HCT116 (cell line): ENCODE results near the gene F2RL3. TPM values are rescaled to one million over a fixed set of nuclear protein-coding genes. Genes with fewer than 3 reads are reported as not detected.

Source experiments
- ATAC-seq: fragments of 200-7000 bp; cut with Tn5 transposase; 2 replicates; pipeline ENCODE4 v1.9.1; 2020; ENCODE audit warnings: mild to moderate bottlenecking, moderate library complexity
- BruUV-seq: library from RNA; stranded (reverse); fragments of 400-500 nt; replicated peaks from 2 replicates; lab custom pipeline; 2021; lab: Mats Ljungman, UMichigan
- CTCF ChIA-PET: fragments of 300-600 bp; sonication (Branson Sonifier 250); formaldehyde crosslinking; loops from one replicate; lab custom pipeline; 2021; ENCODE audit warnings: antibody characterized with exemption; lab: Charles Lee
- POLR2A ChIA-PET: fragments of 300-600, 350-600 bp; sonication (Branson Sonifier 250); formaldehyde crosslinking; loops from one replicate; lab custom pipeline; 2021; ENCODE audit warnings: antibody characterized with exemption; lab: Charles Lee
- RAD21 ChIA-PET, 2 experiments: fragments of 300-600 bp; sonication (Branson Sonifier 250); formaldehyde crosslinking; loops; one replicate each; lab custom pipeline; 2023; ENCODE audit warnings: low total read pairs in 2 of 2; ENCODE audit not compliant: uncharacterized antibody in 2 of 2, unreplicated experiment in 2 of 2, low non-redundant PET in 1 of 2; lab: Charles Lee
- DNase-seq: peaks from one replicate; pipeline ENCODE4 v3.0.0-alpha.2; 2010; ENCODE audit warnings: low read depth, low spot score
- H2AFZ ChIP-seq: fragments of 200-600 bp; shearing (Covaris generic), sonication (generic); 2 replicates; pipeline ENCODE4 v1.6.1; 2017; ENCODE audit warnings: low read depth, mixed run types, mixed read lengths, antibody characterized with exemption, low read length; ENCODE audit not compliant: poor library complexity, severe bottlenecking
- H3K27ac ChIP-seq: 2 replicates; pipeline ENCODE4 v1.5.1; 2012; ENCODE audit warnings: low read depth, low read length
- H3K27me3 ChIP-seq: fragments of 200-600 bp; sonication (generic); 2 replicates; pipeline ENCODE4 v1.6.1; 2016; ENCODE audit warnings: mixed run types, low read length, mixed read lengths; ENCODE audit not compliant: insufficient read depth
- H3K36me3 ChIP-seq, 2 experiments: fragments of 200-500 bp in 1 of 2; fragments of 200-600 bp in 1 of 2; sonication (Bioruptor generic) in 1 of 2; sonication (generic) in 1 of 2; 2 replicates each; pipeline versions ENCODE4 v1.5.1 to v1.6.1; 2014 to 2016; ENCODE audit warnings: low read length in 2 of 2, inconsistent platforms in 1 of 2, mixed read lengths in 1 of 2, mixed run types in 1 of 2; ENCODE audit not compliant: insufficient read depth in 2 of 2, control insufficient read depth in 1 of 2
- H3K4me1 ChIP-seq, 2 experiments: fragments of 200-600 bp in 1 of 2; sonication (generic) in 1 of 2; 2 replicates each; pipeline versions ENCODE4 v1.5.1 to v1.6.1; 2012 to 2017; ENCODE audit warnings: low read length in 2 of 2, inconsistent platforms in 1 of 2, mild to moderate bottlenecking in 1 of 2, mixed read lengths in 1 of 2, mixed run types in 1 of 2, moderate library complexity in 1 of 2; ENCODE audit not compliant: insufficient read depth in 2 of 2, control insufficient read depth in 1 of 2
- H3K4me2 ChIP-seq: fragments of 200-600 bp; sonication (generic); 2 replicates; pipeline ENCODE4 v1.6.1; 2017; ENCODE audit warnings: mixed run types, low read length, mixed read lengths
- H3K4me3 ChIP-seq, 2 experiments: fragments of 200-600 bp in 1 of 2; sonication (generic) in 1 of 2; replicated peaks in 1 of 2; 2 replicates each; pipeline ENCODE4 v1.5.1; 2011 to 2016; ENCODE audit warnings: low read length in 2 of 2, control low read depth in 1 of 2, low read depth in 1 of 2, mild to moderate bottlenecking in 1 of 2, mixed read lengths in 1 of 2, mixed run types in 1 of 2
- H3K79me2 ChIP-seq: fragments of 200-600 bp; sonication (generic); 2 replicates; pipeline ENCODE4 v1.6.1; 2017; ENCODE audit warnings: mild to moderate bottlenecking, mixed run types, low read length, moderate library complexity, mixed read lengths; ENCODE audit not compliant: insufficient read depth
- H3K9ac ChIP-seq: fragments of 200-600 bp; sonication (generic); 2 replicates; pipeline ENCODE4 v1.6.1; 2016; ENCODE audit warnings: low read length, mixed read lengths
- H3K9me2 ChIP-seq: fragments of 200-600 bp; sonication (generic), shearing (Covaris generic); 2 replicates; pipeline ENCODE4 v1.6.1; 2017; ENCODE audit warnings: mixed run types, mild to moderate bottlenecking, moderate library complexity; ENCODE audit not compliant: insufficient read depth
- H3K9me3 ChIP-seq, 2 experiments: fragments of 200-500 bp in 1 of 2; fragments of 200-600 bp in 1 of 2; sonication (Bioruptor generic) in 1 of 2; sonication (generic) in 1 of 2; 2 replicates each; pipeline ENCODE4 v1.6.1; 2014 to 2017; ENCODE audit warnings: low read length in 2 of 2, mixed read lengths in 2 of 2, inconsistent platforms in 1 of 2, low read depth in 1 of 2, mild to moderate bottlenecking in 1 of 2, mixed run types in 1 of 2, moderate library complexity in 1 of 2; ENCODE audit not compliant: control insufficient read depth in 1 of 2, insufficient read depth in 1 of 2
- H4K20me1 ChIP-seq: fragments of 200-600 bp; sonication (generic), shearing (Covaris generic); 2 replicates; pipeline ENCODE4 v1.6.1; 2017; ENCODE audit warnings: mixed run types, mild to moderate bottlenecking, moderate library complexity; ENCODE audit not compliant: insufficient read depth
- ATF3 ChIP-seq: IDR thresholded peaks from 2 replicates; pipeline ENCODE4 v1.6.1; 2012
- CBX3 ChIP-seq: IDR thresholded peaks from 2 replicates; pipeline ENCODE4 v1.6.1; 2012; ENCODE audit warnings: low read depth
- CEBPB ChIP-seq: IDR thresholded peaks from 2 replicates; pipeline ENCODE4 v1.6.1; 2012; ENCODE audit warnings: low read depth
- CTCF ChIP-seq, 3 experiments: fragments of 200-600 bp in 1 of 3; sonication (generic) in 1 of 3; IDR thresholded peaks in 2 of 3; conservative IDR thresholded peaks in 1 of 3; 2 replicates each; pipeline ENCODE4 v1.5.1; 2012 to 2017; ENCODE audit warnings: low read depth in 2 of 3, low read length in 2 of 3, antibody characterized with exemption in 1 of 3, borderline replicate concordance in 1 of 3, control low read depth in 1 of 3, mild to moderate bottlenecking in 1 of 3, mixed read lengths in 1 of 3, mixed run types in 1 of 3, moderate library complexity in 1 of 3; ENCODE audit not compliant: insufficient read depth in 1 of 3
- ELF1 ChIP-seq: IDR thresholded peaks from 2 replicates; pipeline ENCODE4 v1.6.1; 2012; ENCODE audit warnings: low read depth, borderline replicate concordance
- EZH2 ChIP-seq: fragments of 200-600 bp; sonication (generic); IDR thresholded peaks from 2 replicates; pipeline ENCODE4 v1.6.1; 2017; ENCODE audit warnings: antibody characterized with exemption, mixed run types
- EZH2phosphoT487 ChIP-seq: fragments of 200-600 bp; IDR thresholded peaks from 2 replicates; pipeline ENCODE4 v1.6.1; 2018; ENCODE audit warnings: antibody characterized with exemption, borderline replicate concordance
- FOSL1 ChIP-seq: IDR thresholded peaks from 2 replicates; pipeline ENCODE4 v1.6.1; 2012; ENCODE audit warnings: low read depth
- MAX ChIP-seq: IDR thresholded peaks from 2 replicates; pipeline ENCODE4 v1.6.1; 2012
- RAD21 ChIP-seq: IDR thresholded peaks from 2 replicates; pipeline ENCODE4 v1.6.1; 2012; ENCODE audit warnings: low read depth, mild to moderate bottlenecking
- SP1 ChIP-seq: IDR thresholded peaks from 2 replicates; pipeline ENCODE4 v1.6.1; 2012; ENCODE audit warnings: low read depth
- SRF ChIP-seq: IDR thresholded peaks from 2 replicates; pipeline ENCODE4 v1.6.1; 2012; ENCODE audit warnings: low read depth
- TCF7L2 ChIP-seq: IDR thresholded peaks from 2 replicates; pipeline ENCODE4 v1.7.0; 2011; ENCODE audit warnings: borderline replicate concordance, inconsistent platforms; ENCODE audit not compliant: insufficient read depth, insufficient read length; ENCODE audit errors: extremely low read depth
- ZFX ChIP-seq: fragments of 450-650 bp; IDR thresholded peaks from 2 replicates; pipeline ENCODE4 v1.6.1; 2017
- intact Hi-C: fragments of 100-400 bp; cut with micrococcal nuclease; formaldehyde crosslinking; loops from 2 replicates; pipeline ENCODE4 v1.10.0; 2022
- total RNA-seq: library from RNA; stranded (reverse); gene quantifications from one replicate; pipeline ENCODE4 v1.2.1, GENCODE V29; 2021; ENCODE audit not compliant: unreplicated experiment

Gene F2RL3
- total RNA-seq, 1 experiment from 2014 or later = 0.10 TPM

DNA sequence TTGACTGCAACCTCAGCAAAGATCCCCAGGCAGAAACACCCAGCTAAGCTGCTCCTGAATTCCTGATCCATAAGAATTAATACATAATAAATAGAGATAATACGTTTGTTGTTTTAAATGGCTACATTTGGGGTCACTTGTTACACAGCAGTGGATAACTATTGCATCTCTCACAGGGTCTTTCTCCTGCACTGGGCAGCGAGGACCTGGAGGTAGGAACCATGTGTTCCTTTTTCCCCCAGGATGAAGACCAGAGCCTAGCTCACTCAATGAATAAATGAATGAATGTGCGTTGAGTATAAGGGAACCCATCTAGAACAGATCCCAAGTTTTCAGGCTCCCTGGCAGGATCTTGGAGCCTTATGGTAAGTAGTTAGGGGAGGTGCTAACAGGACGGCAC lies 30.7 kb downstream of the F2RL3 start:
- ATAC-seq = no peak
- Histone ChIP-seq H3K4me1 (peaks cover 7 to 14% of the 10 kb centered on the region in 2 experiments), H3K4me2 (no peak overlapping the region), H3K36me3 (no peaks in the 10 kb centered on the region), H3K9me2 (no peaks in the 10 kb centered on the region), H3K9ac (no peak overlapping the region), H3K9me3 (peaks cover 0 to 3% of the 10 kb centered on the region in 2 experiments; a peak in 1 of 4 replicates), H3K27ac (no peak overlapping the region), H3K79me2 (no peaks in the 10 kb centered on the region), H3K4me3 (no peak overlapping the region), H2AFZ (no peak overlapping the region), H4K20me1 (no peaks in the 10 kb centered on the region), H3K27me3 (no peaks in the 10 kb centered on the region)
- CTCF ChIA-PET = no interaction called here
- TF ChIP-seq ATF3 (no peak), SP1 (no peak), ELF1 (no peak), CBX3 (no peak)
- POLR2A ChIA-PET = no interaction called here
- RAD21 ChIA-PET = no interaction called here
- no peak for DNase-seq
- intact Hi-C loops = no loop called here
- BruUV-seq = no TSS peak

DNA sequence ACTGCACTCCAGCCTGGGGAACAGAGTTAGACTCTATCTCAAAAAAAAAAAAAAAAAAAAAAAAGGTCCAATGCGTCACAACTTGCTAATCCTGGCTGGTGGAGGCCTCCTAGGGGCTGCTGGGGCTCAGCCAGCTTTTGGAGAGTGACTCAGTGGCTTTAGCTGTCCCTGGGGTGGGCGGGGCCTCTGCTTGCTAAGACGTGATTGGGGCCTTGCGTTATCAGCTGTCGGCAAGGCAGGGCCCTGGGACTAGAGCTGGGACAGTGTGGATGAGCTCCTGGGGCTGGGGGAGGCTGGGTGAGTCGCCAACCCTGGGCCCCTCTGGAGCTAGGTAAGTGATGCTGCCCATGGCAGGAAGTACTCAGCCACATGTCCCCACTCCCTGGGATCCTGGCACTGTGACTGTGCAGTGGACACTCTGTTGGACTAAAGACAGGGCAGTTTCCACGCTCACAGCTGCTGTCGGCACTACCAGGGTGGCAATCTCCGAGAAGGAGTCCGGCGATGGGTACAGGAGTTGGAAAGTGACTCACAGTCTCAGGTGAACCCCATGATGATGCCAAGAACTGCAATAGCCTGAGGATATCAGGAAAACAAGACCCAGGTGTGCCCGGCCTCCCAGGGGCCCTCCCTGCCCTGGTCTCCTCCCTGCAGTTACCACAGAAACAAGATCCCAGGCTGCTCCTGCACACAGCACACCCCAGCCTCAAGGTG lies 32.2 kb downstream of the F2RL3 start:
- peak; percentile 42 for DNase-seq
- H3K9me3 ChIP-seq = peaks cover 5 to 7% of the 10 kb centered on the region in 2 experiments; a peak in 2 of 4 replicates
- H3K27ac ChIP-seq = no peak overlapping the region; the same call in 1 of the 2 replicates

More for the DNA sequence above, 32.2 kb downstream of the F2RL3 start:
- intact Hi-C loops = loop anchor here (1.0 kb wide), 1 partner anchor 49 kb away; no protein-coding TSS in a partner anchor
- no peaks in the 10 kb centered on the region for H3K36me3 ChIP-seq
- no TSS peak for BruUV-seq
- ATAC-seq = peak; percentile 83
- POLR2A ChIA-PET = no interaction called here
- H3K9ac ChIP-seq = no peak overlapping the region
- no peaks in the 10 kb centered on the region for H3K27me3 ChIP-seq
- CTCF ChIA-PET = no interaction called here
- no peaks in the 10 kb centered on the region for H4K20me1 ChIP-seq
- TF ChIP-seq EZH2 = no peak
- no peak for TF ChIP-seq EZH2phosphoT487
- TF ChIP-seq SP1 = no peak
- TF ChIP-seq ZFX = no peak
- no peak for TF ChIP-seq RAD21
- TF ChIP-seq FOSL1 = no peak
- no peak for TF ChIP-seq SRF
- TF ChIP-seq CTCF (IDR thresholded peaks at IDR 0.05 in 2 of 3, conservative IDR thresholded peaks at IDR 0.05 in 1 of 3; ENCODE audit: borderline replicate concordance in 1 of 3, insufficient read depth in 1 of 3, low read depth in 2 of 3, low read length in 2 of 3) = no peak
- no peak for TF ChIP-seq CEBPB
- no peak for TF ChIP-seq MAX
- no peak for TF ChIP-seq CBX3
- no peak for TF ChIP-seq TCF7L2
- TF ChIP-seq ATF3 = no peak
- peaks cover 7 to 14% of the 10 kb centered on the region in 2 experiments for H3K4me1 ChIP-seq
- no peak overlapping the region for H3K4me3 ChIP-seq
- peak overlapping the region; percentile 33; the same call in 1 of the 2 replicates for H3K4me2 ChIP-seq
- no peaks in the 10 kb centered on the region for H3K9me2 ChIP-seq
- RAD21 ChIA-PET = interaction anchor here in 1 of 2 experiments (0.5 kb wide), 1 partner anchor 80 kb away, joined by 6 read pairs; no protein-coding TSS in a partner anchor
- no peaks in the 10 kb centered on the region for H3K79me2 ChIP-seq
- no peak overlapping the region for H2AFZ ChIP-seq
